Astrocyte (in vitro differentiated cells and primary cell): ENCODE results near the gene NOTCH4. TPM values are rescaled to one million over a fixed set of nuclear protein-coding genes. Genes with fewer than 3 reads are reported as not detected.

Source experiments
- DNase-seq: peaks from one replicate; pipeline ENCODE4 v3.0.0-alpha.2; 2010; ENCODE audit warnings: low read depth
- FAIRE-seq: peaks from 2 replicates; lab custom pipeline; 2011; peaks lifted over from hg19 to GRCh38; lab: Jason Lieb, UNC
- H2AFZ ChIP-seq: 2 replicates; pipeline ENCODE4 v1.6.0; 2012; ENCODE audit warnings: low read depth, low read length, inconsistent platforms
- H3K27ac ChIP-seq: 2 replicates; pipeline ENCODE4 v1.5.1; 2011; ENCODE audit warnings: low read depth, low read length, inconsistent platforms
- H3K27me3 ChIP-seq: 2 replicates; pipeline ENCODE4 v1.6.0; 2011; ENCODE audit warnings: low read length, inconsistent platforms; ENCODE audit not compliant: insufficient read depth
- H3K36me3 ChIP-seq: 2 replicates; pipeline ENCODE4 v1.5.1; 2011; ENCODE audit warnings: low read length, inconsistent platforms; ENCODE audit not compliant: insufficient read depth
- H3K4me1 ChIP-seq: 2 replicates; pipeline ENCODE4 v1.5.1; 2011; ENCODE audit warnings: low read length, inconsistent platforms; ENCODE audit not compliant: insufficient read depth
- H3K4me2 ChIP-seq: 2 replicates; pipeline ENCODE4 v1.6.0; 2012; ENCODE audit warnings: low read length, inconsistent platforms
- H3K4me3 ChIP-seq: 2 replicates; pipeline ENCODE4 v1.5.1; 2011; ENCODE audit warnings: low read depth, mild to moderate bottlenecking, low read length, inconsistent platforms; ENCODE audit not compliant: insufficient read depth
- H3K79me2 ChIP-seq: 2 replicates; pipeline ENCODE4 v1.6.0; 2012; ENCODE audit warnings: mild to moderate bottlenecking, low read length, inconsistent platforms; ENCODE audit not compliant: insufficient read depth
- H3K9ac ChIP-seq: 2 replicates; pipeline ENCODE4 v1.6.0; 2012; ENCODE audit warnings: mild to moderate bottlenecking, low read length, inconsistent platforms
- H3K9me3 ChIP-seq: 2 replicates; pipeline ENCODE4 v1.5.1; 2012; ENCODE audit warnings: low read depth, mild to moderate bottlenecking, low read length, inconsistent platforms; ENCODE audit not compliant: insufficient read depth
- H4K20me1 ChIP-seq: 2 replicates; pipeline ENCODE4 v1.6.0; 2012; ENCODE audit warnings: low read length, inconsistent platforms; ENCODE audit not compliant: insufficient read depth
- H3K27ac Mint-ChIP-seq: one replicate; pipeline ENCODE4 v1.8.0; 2021; ENCODE audit warnings: mild to moderate bottlenecking, mixed read lengths; ENCODE audit not compliant: unreplicated experiment
- H3K27me3 Mint-ChIP-seq: one replicate; pipeline ENCODE4 v1.8.0; 2021; ENCODE audit warnings: low read depth, mixed read lengths; ENCODE audit not compliant: unreplicated experiment
- H3K36me3 Mint-ChIP-seq: one replicate; pipeline ENCODE4 v1.8.0; 2021; ENCODE audit warnings: low read depth, mixed read lengths; ENCODE audit not compliant: unreplicated experiment
- H3K4me1 Mint-ChIP-seq: one replicate; pipeline ENCODE4 v1.8.0; 2021; ENCODE audit warnings: low read depth, mixed read lengths; ENCODE audit not compliant: unreplicated experiment
- H3K4me3 Mint-ChIP-seq: one replicate; pipeline ENCODE4 v1.8.0; 2021; ENCODE audit warnings: mild to moderate bottlenecking, moderate library complexity, mixed read lengths; ENCODE audit not compliant: unreplicated experiment
- H3K9me3 Mint-ChIP-seq: one replicate; pipeline ENCODE4 v1.8.0; 2021; ENCODE audit warnings: mild to moderate bottlenecking, mixed read lengths; ENCODE audit not compliant: unreplicated experiment
- EZH2 ChIP-seq: IDR thresholded peaks from 2 replicates; pipeline ENCODE4 v1.6.1; 2012; ENCODE audit warnings: mild to moderate bottlenecking, low read length, inconsistent platforms; ENCODE audit not compliant: insufficient read depth
- total RNA-seq: library from RNA; stranded (reverse); gene quantifications from 2 replicates; pipeline ENCODE4 v1.2.1, GENCODE V29; 2021
- TF ChIP-seq, protein P1 (sequence below): IDR thresholded peaks from 2 replicates; pipeline ENCODE4 v1.5.1; 2011; ENCODE audit warnings: low read depth, mild to moderate bottlenecking, inconsistent platforms, low read length, moderate library complexity; ENCODE audit not compliant: insufficient read depth

The NOTCH4 gene
- total RNA-seq, 1 donor from 2014 or later = 0.57 TPM

DNA sequence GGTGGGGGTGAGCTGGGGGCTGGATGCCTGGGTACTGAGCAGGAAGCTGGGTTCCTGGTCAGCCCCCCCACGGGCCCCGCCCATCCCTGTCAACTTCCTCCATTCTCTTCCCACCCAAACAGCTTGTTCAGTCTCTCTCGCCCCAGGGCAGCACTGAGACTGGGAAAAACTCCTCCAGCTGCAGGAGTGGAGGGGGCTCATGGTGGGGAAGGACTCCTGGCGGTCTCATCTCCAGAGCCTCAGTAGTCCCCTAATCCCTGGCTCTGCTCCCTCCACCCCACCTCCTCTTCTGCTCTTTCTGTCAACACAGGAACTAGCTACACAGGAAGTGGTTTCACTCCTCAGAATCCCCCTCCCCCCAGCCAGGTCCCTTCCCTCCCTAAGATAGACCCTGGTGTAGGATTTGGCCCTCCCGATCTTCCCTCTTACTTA, 31.2 kb downstream of the NOTCH4 start, which contains the start of gene GPSM3:
GPSM3 (minus strand) TSS at position 36 of the 432 bp plus-strand sequence. CDS start 130 bp downstream, outside the sequence.
- Histone ChIP-seq H3K9me3 (no peaks in the 10 kb centered on the region), H3K79me2 (peaks cover 29% of the 10 kb centered on the region), H3K36me3 (no peaks in the 10 kb centered on the region), H4K20me1 (no peaks in the 10 kb centered on the region), H3K27me3 (no peaks in the 10 kb centered on the region), H3K9ac (peak within 1 kb of the TSS; percentile 33), H3K27ac (peak within 1 kb of the TSS; percentile 34), H2AFZ (peak within 1 kb of the TSS; percentile 54), H3K4me1 (peaks cover 39% of the 10 kb centered on the region), H3K4me2 (peak within 1 kb of the TSS; percentile 80), H3K4me3 (peak within 1 kb of the TSS; percentile 25)
- Mint-ChIP-seq H3K4me3 (peak within 1 kb of the TSS; percentile 70), H3K9me3 (no peaks in the 10 kb centered on the region), H3K27me3 (no peaks in the 10 kb centered on the region), H3K36me3 (peaks cover 2% of the 10 kb centered on the region), H3K27ac (peak within 1 kb of the TSS; percentile 58), H3K4me1 (peaks cover 29% of the 10 kb centered on the region)
- FAIRE-seq (no peak), DNase-seq (no peak)
- TF ChIP-seq EZH2 = no peak
- TF ChIP-seq, protein P1, sequence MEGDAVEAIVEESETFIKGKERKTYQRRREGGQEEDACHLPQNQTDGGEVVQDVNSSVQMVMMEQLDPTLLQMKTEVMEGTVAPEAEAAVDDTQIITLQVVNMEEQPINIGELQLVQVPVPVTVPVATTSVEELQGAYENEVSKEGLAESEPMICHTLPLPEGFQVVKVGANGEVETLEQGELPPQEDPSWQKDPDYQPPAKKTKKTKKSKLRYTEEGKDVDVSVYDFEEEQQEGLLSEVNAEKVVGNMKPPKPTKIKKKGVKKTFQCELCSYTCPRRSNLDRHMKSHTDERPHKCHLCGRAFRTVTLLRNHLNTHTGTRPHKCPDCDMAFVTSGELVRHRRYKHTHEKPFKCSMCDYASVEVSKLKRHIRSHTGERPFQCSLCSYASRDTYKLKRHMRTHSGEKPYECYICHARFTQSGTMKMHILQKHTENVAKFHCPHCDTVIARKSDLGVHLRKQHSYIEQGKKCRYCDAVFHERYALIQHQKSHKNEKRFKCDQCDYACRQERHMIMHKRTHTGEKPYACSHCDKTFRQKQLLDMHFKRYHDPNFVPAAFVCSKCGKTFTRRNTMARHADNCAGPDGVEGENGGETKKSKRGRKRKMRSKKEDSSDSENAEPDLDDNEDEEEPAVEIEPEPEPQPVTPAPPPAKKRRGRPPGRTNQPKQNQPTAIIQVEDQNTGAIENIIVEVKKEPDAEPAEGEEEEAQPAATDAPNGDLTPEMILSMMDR = no peak

GRCh38 chr6:32191696-32192607, 31.9 kb downstream of the NOTCH4 start:
- Mint-ChIP-seq H3K27me3 (no peaks in the 10 kb centered on the region), H3K27ac (peak overlapping the region; percentile 58), H3K9me3 (no peaks in the 10 kb centered on the region), H3K36me3 (peaks cover 8% of the 10 kb centered on the region), H3K4me1 (peaks cover 32% of the 10 kb centered on the region), H3K4me3 (peak overlapping the region; percentile 23)
- Histone ChIP-seq H3K27ac (peak overlapping the region; percentile 10), H3K9me3 (no peaks in the 10 kb centered on the region), H3K36me3 (peaks cover 4% of the 10 kb centered on the region), H3K79me2 (peaks cover 36% of the 10 kb centered on the region), H3K4me2 (peak overlapping the region; percentile 80), H2AFZ (no peak overlapping the region), H3K27me3 (no peaks in the 10 kb centered on the region), H4K20me1 (no peaks in the 10 kb centered on the region), H3K4me3 (no peak overlapping the region), H3K4me1 (peaks cover 35% of the 10 kb centered on the region), H3K9ac (no peak overlapping the region)
- TF ChIP-seq, protein P1 = no peak
- no peak for DNase-seq
- no peak for FAIRE-seq
